Keratinocyte (primary cell): ENCODE results near the gene SULF2. TPM values are rescaled to one million over a fixed set of nuclear protein-coding genes. Genes with fewer than 3 reads are reported as not detected.

Experiments
- DNase-seq: peaks from one replicate; pipeline ENCODE4 v3.0.0-alpha.2; 2011; ENCODE audit warnings: low read depth, missing footprints, low spot score
- FAIRE-seq: peaks from 2 replicates; lab custom pipeline; 2011; peaks lifted over from hg19 to GRCh38; lab: Jason Lieb, UNC
- H2AFZ ChIP-seq: 2 replicates; pipeline ENCODE4 v1.6.0; 2012; ENCODE audit warnings: low read length, control low read depth, inconsistent platforms; ENCODE audit not compliant: control insufficient read depth
- H3K27ac ChIP-seq: 2 replicates; pipeline ENCODE4 v1.5.1; 2011; ENCODE audit warnings: low read length; ENCODE audit not compliant: control insufficient read depth, insufficient read depth
- H3K27me3 ChIP-seq: 3 replicates; pipeline ENCODE4 v1.6.0; 2011; ENCODE audit warnings: low read length; ENCODE audit not compliant: control insufficient read depth, insufficient read depth; ENCODE audit errors: extremely low read depth
- H3K36me3 ChIP-seq, 2 experiments: 2 replicates in 1 of 2; 3 replicates in 1 of 2; pipeline ENCODE4 v1.5.1; 2011; ENCODE audit warnings: low read length in 2 of 2, mild to moderate bottlenecking in 1 of 2; ENCODE audit not compliant: control insufficient read depth in 2 of 2, insufficient read depth in 2 of 2; ENCODE audit errors: extremely low read depth in 1 of 2
- H3K4me1 ChIP-seq: 3 replicates; pipeline ENCODE4 v1.5.1; 2011; ENCODE audit warnings: low read length; ENCODE audit not compliant: control insufficient read depth, insufficient read depth; ENCODE audit errors: extremely low read depth
- H3K4me2 ChIP-seq: 3 replicates; pipeline ENCODE4 v1.6.0; 2011; ENCODE audit warnings: low read depth, low read length; ENCODE audit not compliant: control insufficient read depth, insufficient read depth; ENCODE audit errors: extremely low read depth
- H3K4me3 ChIP-seq, 3 experiments: fragments of 200-600 bp in 1 of 3; sonication (generic) in 1 of 3; 2 replicates in 2 of 3; 3 replicates in 1 of 3; pipeline ENCODE4 v1.5.1; 2011 to 2016; ENCODE audit warnings: low read length in 3 of 3, mild to moderate bottlenecking in 3 of 3, control low read depth in 2 of 3, inconsistent platforms in 1 of 3, low read depth in 1 of 3, mixed read lengths in 1 of 3, mixed run types in 1 of 3, moderate library complexity in 1 of 3; ENCODE audit not compliant: control insufficient read depth in 2 of 3, insufficient read depth in 2 of 3; ENCODE audit errors: extremely low read depth in 1 of 3
- H3K79me2 ChIP-seq: 2 replicates; pipeline ENCODE4 v1.6.0; 2012; ENCODE audit warnings: low read length; ENCODE audit not compliant: control insufficient read depth, insufficient read depth
- H3K9ac ChIP-seq: 3 replicates; pipeline ENCODE4 v1.6.0; 2011; ENCODE audit warnings: low read length; ENCODE audit not compliant: control insufficient read depth, insufficient read depth; ENCODE audit errors: extremely low read depth
- H3K9me1 ChIP-seq: 3 replicates; pipeline ENCODE4 v1.6.0; 2011; ENCODE audit warnings: low read length; ENCODE audit not compliant: control insufficient read depth, insufficient read depth; ENCODE audit errors: extremely low read depth
- H3K9me3 ChIP-seq: 2 replicates; pipeline ENCODE4 v1.5.1; 2012; ENCODE audit warnings: low read depth, low read length; ENCODE audit not compliant: control insufficient read depth
- H4K20me1 ChIP-seq: 3 replicates; pipeline ENCODE4 v1.6.0; 2011; ENCODE audit warnings: low read length; ENCODE audit not compliant: control insufficient read depth, insufficient read depth; ENCODE audit errors: extremely low read depth
- CTCF ChIP-seq, 3 experiments: IDR thresholded peaks in 1 of 3; conservative IDR thresholded peaks in 1 of 3; optimal IDR thresholded peaks in 1 of 3; 2 replicates in 2 of 3; 3 replicates in 1 of 3; pipeline versions ENCODE3 to v1.5.1; 2011; ENCODE audit warnings: low read length in 3 of 3, mild to moderate bottlenecking in 3 of 3, moderate library complexity in 2 of 3, control low read depth in 1 of 3, inconsistent platforms in 1 of 3; ENCODE audit not compliant: insufficient read depth in 2 of 3; ENCODE audit errors: extremely low read depth in 1 of 3
- EZH2 ChIP-seq: IDR thresholded peaks from one replicate; pipeline ENCODE4 v1.6.1; 2012; ENCODE audit warnings: inconsistent platforms, mild to moderate bottlenecking, low read length, moderate library complexity
- dilution Hi-C: fragments of 300-500 bp; cut with MboI; formaldehyde crosslinking; loops from one replicate; pipeline ENCODE4 v1.7.0; 2020; ENCODE audit warnings: low sequenced_read_pairs; ENCODE audit not compliant: extremely low pct_ligation_motif_present
- polyA plus RNA-seq, 5 experiments: library from polyadenylated mRNA; depleted of rRNA in 3 of 5; stranded (reverse) in 3 of 5; stranded (forward) in 1 of 5; unstranded in 1 of 5; fragments of >200 nt; gene quantifications; 1 replicate in 1 of 5; 2 replicates in 3 of 5; 3 replicates in 1 of 5; pipeline versions ENCODE4 v1.2.1 to v1.2.3, GENCODE V29; 2011 to 2012; ENCODE audit warnings: missing spikeins in 2 of 5, low read depth in 1 of 5, low replicate concordance in 1 of 5

The SULF2 gene
- polyA plus RNA-seq, 1 donor (not counting 4 experiments of a cell fraction or from before 2014, with no cell fraction given) = 64.4 TPM

- Histone ChIP-seq H3K4me3 (no peak overlapping the region), H3K79me2 (no peaks in the 10 kb centered on the region), H2AFZ (no peak overlapping the region), H3K36me3 (peaks cover 38% of the 10 kb centered on the region in 2 experiments), H3K4me1 (peaks cover 21% of the 10 kb centered on the region), H3K9ac (no peak overlapping the region), H4K20me1 (no peaks in the 10 kb centered on the region), H3K9me3 (no peaks in the 10 kb centered on the region), H3K27me3 (no peaks in the 10 kb centered on the region), H3K4me2 (no peak overlapping the region), H3K9me1 (no peaks in the 10 kb centered on the region), H3K27ac (no peak overlapping the region)
- dilution Hi-C loops = no loop called here
- DNase-seq (no peak), FAIRE-seq (no peak)
- no peak for TF ChIP-seq EZH2
- no peak for TF ChIP-seq CTCF (optimal IDR thresholded peaks at IDR 0.05 in 1 of 3, IDR thresholded peaks at IDR 0.05 in 1 of 3, conservative IDR thresholded peaks at IDR 0.05 in 1 of 3; ENCODE audit: extremely low read depth in 1 of 3, insufficient read depth in 2 of 3, low read length in 3 of 3)
Measured at GRCh38 chr20:47662483-47663353, 122.6 kb downstream of the SULF2 start.

GRCh38 chr20:47661714-47662113, 123.6 kb downstream of the SULF2 start:
- no peak overlapping the region for H3K9ac ChIP-seq
- no peaks in the 10 kb centered on the region for H3K79me2 ChIP-seq
- H3K9me3 ChIP-seq = no peaks in the 10 kb centered on the region
- no peak overlapping the region for H3K27ac ChIP-seq
- FAIRE-seq = no peak
- peaks cover 40 to 42% of the 10 kb centered on the region in 2 experiments for H3K36me3 ChIP-seq
- no peak for TF ChIP-seq EZH2
- no peak for TF ChIP-seq CTCF (optimal IDR thresholded peaks at IDR 0.05 in 1 of 3, IDR thresholded peaks at IDR 0.05 in 1 of 3, conservative IDR thresholded peaks at IDR 0.05 in 1 of 3; ENCODE audit: extremely low read depth in 1 of 3, insufficient read depth in 2 of 3, low read length in 3 of 3)
- dilution Hi-C loops = no loop called here
- DNase-seq = no peak
- no peak overlapping the region for H3K4me3 ChIP-seq
- H2AFZ ChIP-seq = no peak overlapping the region
- no peak overlapping the region for H3K4me2 ChIP-seq
- H3K4me1 ChIP-seq = peaks cover 21% of the 10 kb centered on the region
- no peaks in the 10 kb centered on the region for H4K20me1 ChIP-seq
- H3K9me1 ChIP-seq = no peaks in the 10 kb centered on the region
- no peaks in the 10 kb centered on the region for H3K27me3 ChIP-seq
